ENCODE measurements around the gene JPH4. TPM values are rescaled to one million over a fixed set of nuclear protein-coding genes. Genes with fewer than 3 reads are reported as not detected.

Gene JPH4
- under 1 TPM in 1 of 2 experiments, not detected in 1; 0.05 TPM for total RNA-seq

- Mint-ChIP-seq H3K4me3 (no peak within 1 kb of the TSS), H3K27ac (no peak within 1 kb of the TSS), H3K4me1 (ENCODE audit: low read depth) (peaks cover 19% of the 10 kb centered on the region), H3K36me3 (ENCODE audit: low read depth) (no peaks in the 10 kb centered on the region), H3K9me3 (no peaks in the 10 kb centered on the region), H3K27me3 (ENCODE audit: low read depth) (peaks cover 38% of the 10 kb centered on the region)
- CTCF ChIA-PET = interaction anchor here (0.7 kb wide), 1 partner anchor 23 kb away, joined by 3 read pairs; no protein-coding TSS in a partner anchor
- DNase-seq = no peak
- intact Hi-C loops (cut with micrococcal nuclease) = no loop called here
These were observed at the start of gene JPH4 for GRCh38 chr14:23578560-23579310. TSS of gene JPH4 (minus strand) at chr14:23578790. CDS start at chr14:23577453, 1,337 bp downstream.

DNA sequence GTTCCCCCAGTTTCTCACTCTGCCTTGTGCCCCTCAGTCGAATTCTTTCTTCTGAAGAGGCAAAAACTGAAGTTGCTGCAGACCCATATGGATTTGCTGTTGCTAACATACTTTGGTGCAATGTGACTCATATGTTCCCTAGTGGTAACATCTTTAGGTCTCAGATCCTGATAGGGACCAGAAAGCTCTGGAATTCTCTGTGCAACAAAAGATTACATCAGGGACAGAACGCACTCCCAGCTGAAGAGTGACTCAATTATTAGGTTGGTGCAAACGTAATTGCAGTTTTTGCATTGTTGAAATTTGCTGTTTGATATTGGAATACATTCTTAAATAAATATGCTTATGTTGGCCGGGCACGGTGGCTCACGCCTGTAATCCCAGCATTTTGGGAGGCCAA lies 49.4 kb upstream of the JPH4 start:
- H3K36me3 Mint-ChIP-seq (ENCODE audit: low read depth) = peaks cover 2% of the 10 kb centered on the region
- no peaks in the 10 kb centered on the region for H3K27me3 Mint-ChIP-seq (ENCODE audit: low read depth)
- H3K27ac Mint-ChIP-seq = no peak overlapping the region
- no peak for DNase-seq
- CTCF ChIA-PET = interaction anchor here (1.2 to 1.5 kb wide), 2 partner anchors 24 to 38 kb away, joined by 3 to 5 read pairs; no protein-coding TSS in a partner anchor
- H3K9me3 Mint-ChIP-seq = peaks cover 11% of the 10 kb centered on the region
- peaks cover 5% of the 10 kb centered on the region for H3K4me1 Mint-ChIP-seq (ENCODE audit: low read depth)
- no peak overlapping the region for H3K4me3 Mint-ChIP-seq
- intact Hi-C loops (cut with micrococcal nuclease) = no loop called here

DNA sequence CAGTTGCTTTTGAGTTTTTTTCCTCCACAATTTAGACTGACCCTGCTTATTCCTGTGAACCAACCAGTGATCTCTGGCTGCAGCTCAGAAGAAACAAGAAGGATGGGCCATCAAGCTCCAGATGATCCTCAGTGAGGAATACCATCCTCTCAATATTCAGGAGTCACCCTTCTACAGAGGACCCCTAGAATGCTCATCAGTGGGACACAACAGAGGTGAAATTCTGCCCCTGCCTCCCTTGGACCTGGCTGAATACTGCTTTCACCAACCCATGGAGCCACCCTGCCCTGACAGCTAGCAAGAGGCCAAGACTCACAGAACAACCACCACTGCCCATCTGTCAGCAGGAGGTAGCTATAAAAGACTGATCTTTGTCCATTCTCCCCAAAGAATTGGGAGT lies 48.4 kb upstream of the JPH4 start:
- no peak for DNase-seq
- H3K27ac Mint-ChIP-seq = no peak overlapping the region
- peaks cover under 1% of the 10 kb centered on the region for H3K4me1 Mint-ChIP-seq (ENCODE audit: low read depth)
- peaks cover 11% of the 10 kb centered on the region for H3K9me3 Mint-ChIP-seq
- no peak overlapping the region for H3K4me3 Mint-ChIP-seq
- intact Hi-C loops (cut with micrococcal nuclease) = no loop called here
- CTCF ChIA-PET = interaction anchor here (0.6 kb wide), 1 partner anchor 87 kb away, joined by 4 read pairs; no protein-coding TSS in a partner anchor
- peaks cover 2% of the 10 kb centered on the region for H3K36me3 Mint-ChIP-seq (ENCODE audit: low read depth)
- H3K27me3 Mint-ChIP-seq (ENCODE audit: low read depth) = no peaks in the 10 kb centered on the region

GRCh38 chr14:23624830-23625404 lies 46.3 kb upstream of the JPH4 start:
- intact Hi-C loops (cut with micrococcal nuclease) = no loop called here
- no peak for DNase-seq
- CTCF ChIA-PET = no interaction called here
- H3K36me3 Mint-ChIP-seq (ENCODE audit: low read depth) = peaks cover 2% of the 10 kb centered on the region
- H3K4me3 Mint-ChIP-seq = no peak overlapping the region
- H3K27ac Mint-ChIP-seq = no peak overlapping the region
- H3K27me3 Mint-ChIP-seq (ENCODE audit: low read depth) = no peaks in the 10 kb centered on the region
- no peaks in the 10 kb centered on the region for H3K4me1 Mint-ChIP-seq (ENCODE audit: low read depth)
- peaks cover 11% of the 10 kb centered on the region for H3K9me3 Mint-ChIP-seq

- CTCF ChIA-PET = interaction anchor here (0.5 to 1.2 kb wide), 3 partner anchors 8 to 16 kb away, joined by 3 to 5 read pairs (median 3); no protein-coding TSS in a partner anchor
These were observed 45.4 kb upstream of the JPH4 start for GRCh38 chr14:23623962-23624361.

GRCh38 chr14:23622990-23623389 lies 44.4 kb upstream of the JPH4 start:
- no peak overlapping the region for H3K4me3 Mint-ChIP-seq
- peaks cover 3% of the 10 kb centered on the region for H3K27me3 Mint-ChIP-seq (ENCODE audit: low read depth)
- H3K9me3 Mint-ChIP-seq = peaks cover 11% of the 10 kb centered on the region
- H3K4me1 Mint-ChIP-seq (ENCODE audit: low read depth) = no peaks in the 10 kb centered on the region
- intact Hi-C loops (cut with micrococcal nuclease) = no loop called here
- H3K36me3 Mint-ChIP-seq (ENCODE audit: low read depth) = peaks cover 2% of the 10 kb centered on the region
- CTCF ChIA-PET = interaction anchor here (3.7 kb wide), 1 partner anchor 9 kb away, joined by 26 read pairs; no protein-coding TSS in a partner anchor
- H3K27ac Mint-ChIP-seq = no peak overlapping the region
- no peak for DNase-seq

More at GRCh38 chr14:23623962-23624361, 45.4 kb upstream of the JPH4 start:
- Mint-ChIP-seq H3K4me1 (ENCODE audit: low read depth) (no peaks in the 10 kb centered on the region), H3K9me3 (peaks cover 11% of the 10 kb centered on the region), H3K27ac (no peak overlapping the region), H3K27me3 (ENCODE audit: low read depth) (peaks cover 3% of the 10 kb centered on the region), H3K4me3 (no peak overlapping the region), H3K36me3 (ENCODE audit: low read depth) (peaks cover 2% of the 10 kb centered on the region)
- DNase-seq = no peak
- intact Hi-C loops (cut with micrococcal nuclease) = no loop called here

DNA sequence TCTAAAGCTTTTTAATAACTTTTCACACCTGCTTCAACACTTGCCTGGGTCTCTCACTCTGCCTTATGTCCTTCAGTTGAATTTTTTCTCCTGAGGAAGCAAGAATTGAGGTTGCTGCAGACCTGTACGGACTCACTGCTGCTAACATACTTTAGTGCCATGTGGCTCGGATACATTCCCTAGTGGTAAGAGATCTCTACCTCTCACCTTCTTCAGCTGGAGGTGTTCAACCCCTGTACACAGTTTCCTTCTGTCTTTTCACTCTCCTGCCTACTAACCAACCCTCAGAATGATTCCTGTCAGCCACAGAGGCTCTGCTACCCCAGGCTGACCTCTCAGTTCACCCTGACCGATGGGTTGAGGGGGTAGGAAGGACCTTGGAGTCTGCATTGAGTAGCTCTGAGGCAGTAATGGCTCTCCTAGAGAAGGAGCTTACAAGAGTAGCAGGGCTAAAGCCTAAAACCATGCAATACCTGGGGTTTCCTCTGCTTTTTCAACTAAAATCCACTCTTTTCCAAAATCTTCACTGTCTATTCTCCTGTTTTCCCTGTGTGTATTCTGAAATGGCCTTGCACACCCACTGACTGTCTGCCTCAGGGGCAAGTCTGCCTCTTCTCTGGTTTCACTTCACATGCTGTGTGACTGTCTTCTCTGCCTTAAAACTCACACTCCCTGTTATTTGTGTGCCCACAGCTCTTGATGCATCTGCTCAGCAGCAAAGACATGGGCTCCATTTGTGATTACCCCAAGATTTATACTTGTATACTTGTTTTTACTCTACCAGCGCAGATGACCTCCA lies 43.5 kb upstream of the JPH4 start:
- H3K27me3 Mint-ChIP-seq (ENCODE audit: low read depth) = peaks cover 3% of the 10 kb centered on the region
- intact Hi-C loops (cut with micrococcal nuclease) = no loop called here
- H3K36me3 Mint-ChIP-seq (ENCODE audit: low read depth) = peaks cover 2% of the 10 kb centered on the region
- no peak overlapping the region for H3K27ac Mint-ChIP-seq
- no peak for DNase-seq
- peaks cover 11% of the 10 kb centered on the region for H3K9me3 Mint-ChIP-seq
- H3K4me1 Mint-ChIP-seq (ENCODE audit: low read depth) = no peaks in the 10 kb centered on the region
- CTCF ChIA-PET = interaction anchor here (1.3 to 3.7 kb wide), 2 partner anchors 9 to 12 kb away, joined by 3 to 26 read pairs; no protein-coding TSS in a partner anchor
- H3K4me3 Mint-ChIP-seq = no peak overlapping the region

GRCh38 chr14:23621204-23621931 lies 42.8 kb upstream of the JPH4 start:
- no peak overlapping the region for H3K27ac Mint-ChIP-seq
- H3K4me1 Mint-ChIP-seq (ENCODE audit: low read depth) = no peaks in the 10 kb centered on the region
- peaks cover 11% of the 10 kb centered on the region for H3K9me3 Mint-ChIP-seq
- DNase-seq = no peak
- intact Hi-C loops (cut with micrococcal nuclease) = no loop called here
- H3K27me3 Mint-ChIP-seq (ENCODE audit: low read depth) = peaks cover 3% of the 10 kb centered on the region
- H3K4me3 Mint-ChIP-seq = no peak overlapping the region
- CTCF ChIA-PET = interaction anchor here (1.3 to 3.7 kb wide), 2 partner anchors 10 to 11 kb away, joined by 3 to 26 read pairs; no protein-coding TSS in a partner anchor
- peaks cover 2% of the 10 kb centered on the region for H3K36me3 Mint-ChIP-seq (ENCODE audit: low read depth)

DNA sequence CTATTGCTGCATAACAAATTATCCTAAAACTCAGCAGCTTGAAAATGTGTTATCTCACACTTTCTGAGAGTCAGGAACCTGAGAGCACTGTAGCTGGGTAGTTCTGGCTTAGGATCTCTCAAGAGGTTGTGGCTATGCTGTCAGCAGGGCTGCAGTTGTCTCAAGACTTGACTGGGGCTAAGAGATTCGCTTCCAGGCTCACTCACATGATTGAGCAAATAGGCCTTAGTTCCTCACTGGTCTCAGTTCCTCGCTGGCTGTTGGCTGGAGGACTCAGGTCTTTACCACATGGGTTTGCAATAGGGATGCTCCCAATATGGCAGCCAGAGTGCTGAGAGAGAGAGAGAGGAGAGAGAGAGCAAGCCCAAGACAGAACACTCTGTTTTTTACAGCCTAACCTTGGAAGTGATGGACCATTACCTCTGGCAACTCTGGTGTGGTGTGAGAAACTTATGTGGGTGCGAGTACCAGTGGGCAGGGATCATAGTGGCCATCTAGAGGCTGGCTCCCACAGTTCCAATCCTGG lies 41.6 kb upstream of the JPH4 start:
- Mint-ChIP-seq H3K4me3 (no peak overlapping the region), H3K27me3 (ENCODE audit: low read depth) (peaks cover 3% of the 10 kb centered on the region), H3K36me3 (ENCODE audit: low read depth) (peaks cover 2% of the 10 kb centered on the region), H3K9me3 (peaks cover 11% of the 10 kb centered on the region), H3K4me1 (ENCODE audit: low read depth) (no peaks in the 10 kb centered on the region), H3K27ac (no peak overlapping the region)
- CTCF ChIA-PET = interaction anchor here (3.7 kb wide), 1 partner anchor 11 kb away, joined by 26 read pairs; no protein-coding TSS in a partner anchor
- intact Hi-C loops (cut with micrococcal nuclease) = no loop called here
- no peak for DNase-seq

GRCh38 chr14:23618415-23618988 lies 39.9 kb upstream of the JPH4 start:
- Mint-ChIP-seq H3K36me3 (ENCODE audit: low read depth) (no peaks in the 10 kb centered on the region), H3K4me1 (ENCODE audit: low read depth) (no peaks in the 10 kb centered on the region), H3K27me3 (ENCODE audit: low read depth) (peaks cover 3% of the 10 kb centered on the region), H3K9me3 (no peaks in the 10 kb centered on the region), H3K4me3 (no peak overlapping the region), H3K27ac (no peak overlapping the region)
- CTCF ChIA-PET = interaction anchor here (1.1 kb wide), 1 partner anchor 12 kb away, joined by 3 read pairs; no protein-coding TSS in a partner anchor
- DNase-seq = no peak
- intact Hi-C loops (cut with micrococcal nuclease) = no loop called here

GRCh38 chr14:23617539-23617938 lies 38.9 kb upstream of the JPH4 start:
- peaks cover 3% of the 10 kb centered on the region for H3K27me3 Mint-ChIP-seq (ENCODE audit: low read depth)

More at GRCh38 chr14:23617539-23617938, 38.9 kb upstream of the JPH4 start:
- CTCF ChIA-PET = interaction anchor here (1.1 kb wide), 1 partner anchor 13 kb away, joined by 3 read pairs; no protein-coding TSS in a partner anchor
- Mint-ChIP-seq H3K36me3 (ENCODE audit: low read depth) (no peaks in the 10 kb centered on the region), H3K4me3 (no peak overlapping the region), H3K27ac (no peak overlapping the region), H3K9me3 (no peaks in the 10 kb centered on the region), H3K4me1 (ENCODE audit: low read depth) (no peaks in the 10 kb centered on the region)
- intact Hi-C loops (cut with micrococcal nuclease) = no loop called here
- no peak for DNase-seq
